22Rv1 (cell line): ENCODE measurements around the gene ADAP1.

Source experiments
- ZFX ChIP-seq: fragments of 450-650 bp; IDR thresholded peaks from 2 replicates; pipeline ENCODE4 v1.6.1; 2017; ENCODE audit warnings: antibody characterized with exemption, borderline replicate concordance
- TF ChIP-seq, protein P1 (sequence below): fragments of 450-650 bp; IDR thresholded peaks from 2 replicates; pipeline ENCODE4 v1.5.1; 2017; ENCODE audit warnings: mild to moderate bottlenecking

DNA sequence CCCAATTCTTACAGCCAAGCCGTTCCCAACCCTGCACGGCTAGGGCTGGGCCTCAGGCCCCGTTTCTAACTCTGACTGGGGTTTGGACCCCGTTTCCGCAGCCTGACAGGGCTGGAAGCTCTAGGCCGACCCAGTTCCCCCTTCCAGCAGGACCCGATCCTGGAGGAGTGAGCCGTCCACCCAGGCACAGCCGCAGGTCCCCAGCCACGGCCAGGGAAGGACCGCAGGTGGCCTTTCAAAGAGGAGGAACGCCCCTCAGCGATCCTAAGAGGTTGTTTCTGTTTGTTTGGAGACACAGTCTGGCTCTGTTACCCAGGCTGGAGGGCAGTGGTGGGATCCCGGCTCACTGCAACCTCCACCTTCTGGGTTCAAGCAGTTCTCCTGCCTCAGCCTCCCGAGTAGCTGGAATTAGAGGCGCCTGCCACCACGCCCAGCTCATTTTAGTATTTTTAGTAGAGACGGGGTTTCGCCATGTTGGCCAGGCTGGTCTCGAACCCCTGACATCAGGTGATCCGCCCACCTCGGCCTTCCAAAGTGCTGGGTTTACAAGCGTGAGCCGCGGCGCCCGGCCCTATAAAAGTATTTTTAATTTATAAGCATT lies 78.9 kb downstream of the ADAP1 start:
- TF ChIP-seq, protein P1, sequence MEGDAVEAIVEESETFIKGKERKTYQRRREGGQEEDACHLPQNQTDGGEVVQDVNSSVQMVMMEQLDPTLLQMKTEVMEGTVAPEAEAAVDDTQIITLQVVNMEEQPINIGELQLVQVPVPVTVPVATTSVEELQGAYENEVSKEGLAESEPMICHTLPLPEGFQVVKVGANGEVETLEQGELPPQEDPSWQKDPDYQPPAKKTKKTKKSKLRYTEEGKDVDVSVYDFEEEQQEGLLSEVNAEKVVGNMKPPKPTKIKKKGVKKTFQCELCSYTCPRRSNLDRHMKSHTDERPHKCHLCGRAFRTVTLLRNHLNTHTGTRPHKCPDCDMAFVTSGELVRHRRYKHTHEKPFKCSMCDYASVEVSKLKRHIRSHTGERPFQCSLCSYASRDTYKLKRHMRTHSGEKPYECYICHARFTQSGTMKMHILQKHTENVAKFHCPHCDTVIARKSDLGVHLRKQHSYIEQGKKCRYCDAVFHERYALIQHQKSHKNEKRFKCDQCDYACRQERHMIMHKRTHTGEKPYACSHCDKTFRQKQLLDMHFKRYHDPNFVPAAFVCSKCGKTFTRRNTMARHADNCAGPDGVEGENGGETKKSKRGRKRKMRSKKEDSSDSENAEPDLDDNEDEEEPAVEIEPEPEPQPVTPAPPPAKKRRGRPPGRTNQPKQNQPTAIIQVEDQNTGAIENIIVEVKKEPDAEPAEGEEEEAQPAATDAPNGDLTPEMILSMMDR = no peak
- no peak for TF ChIP-seq ZFX
